ENCODE data around the gene WDR20.
"Not testable (repeated sequence)": the region's sequence is repeated elsewhere in the genome, so short reads cannot be mapped to it uniquely, and the experiment has no call there.

The WDR20 gene

GRCh38 chr14:102131741-102132140 lies 8.0 kb upstream of the WDR20 start:
- DNase-seq (ENCODE audit: low spot score): no peak

- DNase-seq (ENCODE audit: low spot score): not testable (repeated sequence)
Measured at GRCh38 chr14:102134021-102134420, 5.7 kb upstream of the WDR20 start.

- DNase-seq (ENCODE audit: low spot score): not testable (repeated sequence)
Measured at GRCh38 chr14:102134719-102135118, 5.0 kb upstream of the WDR20 start.

- not testable (repeated sequence) for DNase-seq (ENCODE audit: low spot score)
Measured at GRCh38 chr14:102135456-102135855, 4.2 kb upstream of the WDR20 start.

GRCh38 chr14:102138535-102138934 lies 1.2 kb upstream of the WDR20 start:
- DNase-seq (ENCODE audit: low spot score): no peak

- no peak for DNase-seq (ENCODE audit: low spot score)
Measured at GRCh38 chr14:102138961-102139285, 774 bp upstream of the WDR20 start.

GRCh38 chr14:102140027-102140749 lies 491 bp downstream of the WDR20 start:
- DNase-seq (ENCODE audit: low spot score): peak; percentile 71

- DNase-seq (ENCODE audit: low spot score): no peak
Measured at GRCh38 chr14:102140750-102141145, 1.1 kb downstream of the WDR20 start.

GRCh38 chr14:102141797-102142196 lies 2.1 kb downstream of the WDR20 start:
- no peak for DNase-seq (ENCODE audit: low spot score)

- DNase-seq (ENCODE audit: low spot score): no peak
Measured at GRCh38 chr14:102144914-102145313, 5.2 kb downstream of the WDR20 start.

- no peak for DNase-seq (ENCODE audit: low spot score)
Measured at GRCh38 chr14:102145395-102145794, 5.7 kb downstream of the WDR20 start.

- DNase-seq (ENCODE audit: low spot score): no peak
Measured at GRCh38 chr14:102146423-102146822, 6.7 kb downstream of the WDR20 start.

GRCh38 chr14:102150083-102150482 lies 10.4 kb downstream of the WDR20 start:
- DNase-seq (ENCODE audit: low spot score): no peak

GRCh38 chr14:102150744-102151143 lies 11.0 kb downstream of the WDR20 start:
- peak; percentile 43 for DNase-seq (ENCODE audit: low spot score)

- DNase-seq (ENCODE audit: low spot score): not testable (repeated sequence)
Measured at GRCh38 chr14:102151411-102151810, 11.7 kb downstream of the WDR20 start.

- no peak for DNase-seq (ENCODE audit: low spot score)
Measured at GRCh38 chr14:102154121-102154520, 14.4 kb downstream of the WDR20 start.

- no peak for DNase-seq (ENCODE audit: low spot score)
Measured at GRCh38 chr14:102154821-102155549, 15.3 kb downstream of the WDR20 start.

GRCh38 chr14:102157346-102157745 lies 17.6 kb downstream of the WDR20 start:
- DNase-seq (ENCODE audit: low spot score): no peak

- DNase-seq (ENCODE audit: low spot score): no peak
Measured at GRCh38 chr14:102158797-102159196, 19.1 kb downstream of the WDR20 start.

- DNase-seq (ENCODE audit: low spot score): no peak
Measured at GRCh38 chr14:102159841-102160240, 20.1 kb downstream of the WDR20 start.

GRCh38 chr14:102162487-102162886 lies 22.8 kb downstream of the WDR20 start:
- DNase-seq (ENCODE audit: low spot score): no peak

GRCh38 chr14:102164241-102164641 lies 24.5 kb downstream of the WDR20 start:
- no peak for DNase-seq (ENCODE audit: low spot score)

GRCh38 chr14:102164965-102165364 lies 25.3 kb downstream of the WDR20 start:
- DNase-seq (ENCODE audit: low spot score): peak; percentile 35

GRCh38 chr14:102170061-102170460 lies 30.4 kb downstream of the WDR20 start:
- DNase-seq (ENCODE audit: low spot score): no peak

All from hematopoietic multipotent progenitor cell treated with erythropoietin and hydrocortisone succinate and interleukin-3 and kit ligand, for 17 days (in vitro differentiated cells).